ENCODE measurements around the gene PLTP. TPM values are rescaled to one million over a fixed set of nuclear protein-coding genes. Genes with fewer than 3 reads are reported as not detected.

The PLTP gene
- total RNA-seq, 4 donors from 2014 or later: 25.0 to 99.3 (median 35.7) TPM

DNA sequence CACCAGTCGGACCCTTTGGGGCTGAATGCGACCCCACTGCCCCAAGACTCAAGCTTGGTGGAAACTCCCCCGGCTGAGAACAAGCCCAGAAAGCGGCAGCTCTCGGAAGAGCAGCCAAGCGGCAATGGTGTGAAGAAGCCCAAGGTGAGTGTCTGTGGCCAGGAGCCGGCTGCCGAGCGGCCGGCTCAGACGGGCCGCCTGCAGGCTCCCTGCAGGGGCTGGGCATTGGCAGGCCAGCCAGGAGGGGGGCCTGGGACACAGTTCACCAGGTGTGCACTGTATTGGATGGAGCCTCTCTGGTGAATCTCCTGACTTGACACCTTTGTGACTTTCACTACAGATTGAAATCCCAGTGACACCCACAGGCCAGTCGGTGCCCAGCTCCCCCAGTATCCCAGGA, 28.5 kb upstream of the PLTP start:
- DNase-seq: no peak
- Histone ChIP-seq H3K27me3 (no peaks in the 10 kb centered on the region), H3K4me1 (peaks cover 0 to 7% (median 1%) of the 10 kb centered on the region in 4 donors), H3K27ac (no peak overlapping the region), H3K4me3 (no peak overlapping the region), H3K9me3 (no peaks in the 10 kb centered on the region), H3K36me3 (peaks cover 0 to 85% (median 0%) of the 10 kb centered on the region in 3 donors)
- TF ChIP-seq, protein P1, sequence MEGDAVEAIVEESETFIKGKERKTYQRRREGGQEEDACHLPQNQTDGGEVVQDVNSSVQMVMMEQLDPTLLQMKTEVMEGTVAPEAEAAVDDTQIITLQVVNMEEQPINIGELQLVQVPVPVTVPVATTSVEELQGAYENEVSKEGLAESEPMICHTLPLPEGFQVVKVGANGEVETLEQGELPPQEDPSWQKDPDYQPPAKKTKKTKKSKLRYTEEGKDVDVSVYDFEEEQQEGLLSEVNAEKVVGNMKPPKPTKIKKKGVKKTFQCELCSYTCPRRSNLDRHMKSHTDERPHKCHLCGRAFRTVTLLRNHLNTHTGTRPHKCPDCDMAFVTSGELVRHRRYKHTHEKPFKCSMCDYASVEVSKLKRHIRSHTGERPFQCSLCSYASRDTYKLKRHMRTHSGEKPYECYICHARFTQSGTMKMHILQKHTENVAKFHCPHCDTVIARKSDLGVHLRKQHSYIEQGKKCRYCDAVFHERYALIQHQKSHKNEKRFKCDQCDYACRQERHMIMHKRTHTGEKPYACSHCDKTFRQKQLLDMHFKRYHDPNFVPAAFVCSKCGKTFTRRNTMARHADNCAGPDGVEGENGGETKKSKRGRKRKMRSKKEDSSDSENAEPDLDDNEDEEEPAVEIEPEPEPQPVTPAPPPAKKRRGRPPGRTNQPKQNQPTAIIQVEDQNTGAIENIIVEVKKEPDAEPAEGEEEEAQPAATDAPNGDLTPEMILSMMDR (IDR thresholded peaks at IDR 0.05): no peak
- TF ChIP-seq POLR2A (IDR thresholded peaks at IDR 0.05): no peak

DNA sequence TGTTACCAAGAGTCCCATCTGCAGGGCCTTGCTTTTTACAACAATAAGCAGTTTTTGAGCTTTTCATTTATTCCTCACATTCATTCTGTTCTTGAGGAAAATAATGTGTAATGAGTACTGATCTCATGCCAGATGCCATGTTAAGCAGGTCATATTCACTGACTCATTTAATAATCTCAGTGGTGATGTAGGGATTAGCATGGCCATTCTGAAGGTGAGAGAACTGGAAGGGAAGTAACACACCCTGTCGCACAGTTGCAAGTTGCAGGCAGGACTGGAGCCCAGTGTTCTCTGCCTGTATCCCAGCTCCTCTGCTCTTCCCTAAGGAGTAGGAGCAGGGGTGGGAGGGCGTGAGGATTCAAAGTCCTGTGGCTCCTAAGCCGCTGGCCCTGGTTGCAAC, 28.1 kb upstream of the PLTP start:
- Histone ChIP-seq H3K27me3 (no peaks in the 10 kb centered on the region), H3K4me1 (peaks cover 0 to 7% (median 1%) of the 10 kb centered on the region in 4 donors), H3K9me3 (no peaks in the 10 kb centered on the region), H3K4me3 (no peak overlapping the region), H3K36me3 (peaks cover 0 to 80% (median 0%) of the 10 kb centered on the region in 3 donors), H3K27ac (no peak overlapping the region)
- no peak for DNase-seq
- TF ChIP-seq, protein P1 (IDR thresholded peaks at IDR 0.05): no peak
- no peak for TF ChIP-seq POLR2A (IDR thresholded peaks at IDR 0.05)

- Histone ChIP-seq H3K27me3 (no peaks in the 10 kb centered on the region), H3K4me1 (peaks cover 0 to 7% (median 1%) of the 10 kb centered on the region in 4 donors), H3K27ac (no peak overlapping the region), H3K4me3 (no peak overlapping the region), H3K36me3 (peaks cover 0 to 69% (median 0%) of the 10 kb centered on the region in 3 donors), H3K9me3 (no peaks in the 10 kb centered on the region)
- TF ChIP-seq, protein P1 (IDR thresholded peaks at IDR 0.05): no peak
- no peak for DNase-seq
Observed at GRCh38 chr20:45938727-45939438, 26.9 kb upstream of the PLTP start.

- H3K27ac ChIP-seq: no peak overlapping the region
- H3K27me3 ChIP-seq: no peaks in the 10 kb centered on the region
- no peak for TF ChIP-seq POLR2A (IDR thresholded peaks at IDR 0.05)
- TF ChIP-seq, protein P1 (IDR thresholded peaks at IDR 0.05): no peak
- no peaks in the 10 kb centered on the region for H3K9me3 ChIP-seq
- peaks cover 0 to 58% (median 0%) of the 10 kb centered on the region in 3 donors for H3K36me3 ChIP-seq
- DNase-seq: no peak
- H3K4me3 ChIP-seq: no peak overlapping the region
- peaks cover 0 to 16% (median 9%) of the 10 kb centered on the region in 4 donors for H3K4me1 ChIP-seq
Observed at GRCh38 chr20:45937765-45938164, 25.8 kb upstream of the PLTP start.

- H3K27ac ChIP-seq: peak overlapping the region; percentile 84 to 100 (median 100)
- H3K9me3 ChIP-seq: no peaks in the 10 kb centered on the region
- H3K36me3 ChIP-seq: peaks cover 0 to 36% (median 0%) of the 10 kb centered on the region in 3 donors
- no peak for DNase-seq
- no peak for TF ChIP-seq POLR2A (IDR thresholded peaks at IDR 0.05)
- TF ChIP-seq, protein P1 (IDR thresholded peaks at IDR 0.05): no peak
- H3K4me1 ChIP-seq: peaks cover 0 to 16% (median 9%) of the 10 kb centered on the region in 4 donors
- peak overlapping the region; percentile 73 to 100 (median 88) for H3K4me3 ChIP-seq
- H3K27me3 ChIP-seq: no peaks in the 10 kb centered on the region
Observed at GRCh38 chr20:45935416-45936046, 23.6 kb upstream of the PLTP start.
